ENCODE data around the gene EMD.
A peak's percentile ranks its signal among the peaks of the same experiment; 100 is the strongest.
"Not testable (repeated sequence)": the region's sequence is repeated elsewhere in the genome, so short reads cannot be mapped to it uniquely, and the experiment has no call there.

The EMD gene

DNA sequence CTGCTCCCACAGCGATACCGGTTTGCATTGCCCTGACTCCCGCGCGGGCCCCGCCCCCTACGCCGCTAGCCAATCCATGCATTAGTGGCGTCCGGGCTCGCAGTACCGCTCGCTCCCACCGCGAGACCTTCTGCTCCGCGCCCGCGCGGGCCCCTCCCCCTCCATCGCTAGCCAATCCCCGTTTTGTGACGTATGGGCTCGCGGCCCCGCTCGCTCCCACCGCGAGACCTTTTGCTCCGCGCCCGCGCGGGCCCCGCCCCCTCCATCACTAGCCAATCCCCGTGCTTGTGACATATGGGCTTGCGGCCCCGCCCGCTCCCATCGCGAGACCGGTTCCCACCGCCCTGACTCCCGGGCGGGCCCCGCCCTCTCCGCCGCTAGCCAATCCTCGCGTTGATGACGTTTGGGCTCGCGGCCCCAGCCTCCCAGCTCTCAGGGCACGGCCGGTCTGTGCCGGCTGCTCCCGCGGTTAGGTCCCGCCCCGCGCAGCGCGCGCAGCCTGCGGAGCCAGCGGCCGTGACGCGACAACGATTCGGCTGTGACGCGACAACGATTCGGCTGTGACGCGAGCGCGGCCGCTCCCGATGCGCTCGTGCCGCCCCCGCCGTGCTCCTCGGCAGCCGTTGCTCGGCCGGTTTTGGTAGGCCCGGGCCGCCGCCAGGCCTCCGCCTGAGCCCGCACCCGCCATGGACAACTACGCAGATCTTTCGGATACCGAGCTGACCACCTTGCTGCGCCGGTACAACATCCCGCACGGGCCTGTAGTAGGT, at the start of gene EMD:
EMD (plus strand) TSS at position 497 of the 770 bp plus-strand sequence; CDS start at position 687, 190 bp downstream.
- Histone ChIP-seq H3K4me3 (ENCODE audit: low read length) (peak within 1 kb of the TSS; percentile 65), H3K4me1 (ENCODE audit: control insufficient read depth, insufficient read depth, low read length) (peaks cover 15% of the 10 kb centered on the region), H3K9ac (ENCODE audit: low read length) (peak within 1 kb of the TSS; percentile 80), H3K27ac (ENCODE audit: low read depth, low read length) (peak within 1 kb of the TSS; percentile 97), H3K27me3 (ENCODE audit: control insufficient read depth, insufficient read depth, low read length) (no peaks in the 10 kb centered on the region), H3K36me3 (ENCODE audit: control insufficient read depth, insufficient read depth, low read length) (no peaks in the 10 kb centered on the region)

DNA sequence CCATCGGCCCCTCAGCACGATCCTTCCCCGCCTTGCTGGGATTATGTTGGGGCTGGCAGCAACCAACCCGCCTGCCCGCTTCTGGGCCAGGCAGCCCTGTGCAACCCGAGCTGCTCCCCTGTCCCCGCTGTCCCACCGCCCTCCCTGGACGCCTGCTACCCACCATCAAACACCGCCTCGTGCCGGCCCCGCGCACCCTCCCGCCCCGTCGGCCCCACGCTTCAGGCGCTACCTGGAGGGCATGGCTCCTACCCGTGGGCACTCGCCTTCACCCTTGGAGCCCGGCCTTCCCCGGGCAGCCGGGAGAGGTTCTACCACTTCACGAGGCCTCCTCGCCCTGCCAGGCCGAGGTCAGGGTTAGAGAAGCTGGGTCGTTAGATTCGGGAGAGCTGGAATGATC, 46.5 kb upstream of the EMD start:
- H3K4me3 ChIP-seq (ENCODE audit: low read length) = no peak overlapping the region
- H3K27me3 ChIP-seq (ENCODE audit: control insufficient read depth, insufficient read depth, low read length) = no peaks in the 10 kb centered on the region
- no peak overlapping the region for H3K27ac ChIP-seq (ENCODE audit: low read depth, low read length)
- H3K9ac ChIP-seq (ENCODE audit: low read length) = no peak overlapping the region
- no peaks in the 10 kb centered on the region for H3K36me3 ChIP-seq (ENCODE audit: control insufficient read depth, insufficient read depth, low read length)
- no peaks in the 10 kb centered on the region for H3K4me1 ChIP-seq (ENCODE audit: control insufficient read depth, insufficient read depth, low read length)

DNA sequence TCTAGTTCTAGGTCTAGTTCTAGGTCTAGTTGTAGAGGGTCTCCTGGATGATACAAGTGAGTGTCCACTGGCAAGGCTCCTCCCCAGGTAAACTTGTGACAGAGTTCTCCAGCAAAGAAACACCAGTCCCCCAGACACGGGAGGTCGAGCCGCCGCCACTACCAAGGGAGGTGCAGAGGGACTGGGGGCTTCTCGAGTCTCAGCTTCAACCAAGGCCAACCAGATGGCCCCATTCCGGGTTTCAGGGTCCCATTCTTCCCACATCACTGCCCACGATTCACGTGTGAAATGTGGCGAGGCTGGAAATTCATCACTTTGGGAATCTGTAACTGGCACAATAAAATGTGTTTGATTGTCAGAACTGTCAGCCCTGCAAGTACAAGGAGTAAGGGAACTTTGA, 46.0 kb upstream of the EMD start:
- Histone ChIP-seq H3K36me3 (ENCODE audit: control insufficient read depth, insufficient read depth, low read length) (no peaks in the 10 kb centered on the region), H3K4me1 (ENCODE audit: control insufficient read depth, insufficient read depth, low read length) (no peaks in the 10 kb centered on the region), H3K9ac (ENCODE audit: low read length) (no peak overlapping the region), H3K27me3 (ENCODE audit: control insufficient read depth, insufficient read depth, low read length) (no peaks in the 10 kb centered on the region), H3K4me3 (ENCODE audit: low read length) (no peak overlapping the region), H3K27ac (ENCODE audit: low read depth, low read length) (no peak overlapping the region)

DNA sequence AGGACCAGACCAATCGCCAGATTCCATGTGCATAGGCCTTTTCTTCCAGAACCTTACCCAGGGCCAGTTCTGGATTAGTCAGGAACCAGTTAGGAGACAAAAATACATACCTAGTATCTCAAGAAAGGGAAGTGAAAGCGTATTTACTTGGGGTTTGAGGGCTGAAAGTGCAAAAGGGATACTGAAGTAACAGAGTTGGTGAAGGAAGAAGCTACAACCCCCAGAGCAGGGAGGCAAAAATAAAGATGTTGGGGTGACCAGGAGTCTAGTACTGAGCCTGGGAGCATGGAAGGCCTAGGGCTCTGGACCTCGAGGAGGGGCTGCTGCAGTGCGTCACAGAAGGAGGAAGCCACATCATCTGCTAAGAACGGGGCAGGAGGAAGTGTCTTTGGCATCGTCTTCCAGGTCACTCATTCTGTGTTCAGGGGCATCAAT, 45.2 kb upstream of the EMD start:
- no peak overlapping the region for H3K9ac ChIP-seq (ENCODE audit: low read length)
- H3K36me3 ChIP-seq (ENCODE audit: control insufficient read depth, insufficient read depth, low read length) = no peaks in the 10 kb centered on the region
- H3K4me3 ChIP-seq (ENCODE audit: low read length) = no peak overlapping the region
- H3K27me3 ChIP-seq (ENCODE audit: control insufficient read depth, insufficient read depth, low read length) = no peaks in the 10 kb centered on the region
- H3K27ac ChIP-seq (ENCODE audit: low read depth, low read length) = no peak overlapping the region
- no peaks in the 10 kb centered on the region for H3K4me1 ChIP-seq (ENCODE audit: control insufficient read depth, insufficient read depth, low read length)

DNA sequence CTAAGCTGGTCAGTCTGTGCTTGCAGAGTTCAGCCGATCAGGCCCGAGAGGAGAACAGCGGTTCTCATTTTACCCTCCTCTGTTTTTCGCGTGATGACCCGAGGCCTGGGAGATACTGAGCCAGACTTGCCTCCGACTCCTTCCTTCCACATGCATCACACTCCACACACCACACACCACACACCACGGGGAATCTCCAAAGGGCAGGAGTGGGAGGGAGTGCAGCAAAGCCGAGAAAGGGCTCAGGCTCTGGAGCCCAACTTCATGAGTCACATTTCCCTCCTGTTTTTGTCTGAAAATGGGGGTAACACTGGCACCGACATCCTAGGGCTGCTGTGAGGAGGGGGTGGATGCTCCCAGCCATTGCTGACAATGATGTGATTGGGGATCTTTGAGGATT, 44.6 kb upstream of the EMD start:
- Histone ChIP-seq H3K4me3 (ENCODE audit: low read length) (no peak overlapping the region), H3K27ac (ENCODE audit: low read depth, low read length) (no peak overlapping the region), H3K9ac (ENCODE audit: low read length) (no peak overlapping the region), H3K36me3 (ENCODE audit: control insufficient read depth, insufficient read depth, low read length) (no peaks in the 10 kb centered on the region), H3K27me3 (ENCODE audit: control insufficient read depth, insufficient read depth, low read length) (no peaks in the 10 kb centered on the region), H3K4me1 (ENCODE audit: control insufficient read depth, insufficient read depth, low read length) (no peaks in the 10 kb centered on the region)

DNA sequence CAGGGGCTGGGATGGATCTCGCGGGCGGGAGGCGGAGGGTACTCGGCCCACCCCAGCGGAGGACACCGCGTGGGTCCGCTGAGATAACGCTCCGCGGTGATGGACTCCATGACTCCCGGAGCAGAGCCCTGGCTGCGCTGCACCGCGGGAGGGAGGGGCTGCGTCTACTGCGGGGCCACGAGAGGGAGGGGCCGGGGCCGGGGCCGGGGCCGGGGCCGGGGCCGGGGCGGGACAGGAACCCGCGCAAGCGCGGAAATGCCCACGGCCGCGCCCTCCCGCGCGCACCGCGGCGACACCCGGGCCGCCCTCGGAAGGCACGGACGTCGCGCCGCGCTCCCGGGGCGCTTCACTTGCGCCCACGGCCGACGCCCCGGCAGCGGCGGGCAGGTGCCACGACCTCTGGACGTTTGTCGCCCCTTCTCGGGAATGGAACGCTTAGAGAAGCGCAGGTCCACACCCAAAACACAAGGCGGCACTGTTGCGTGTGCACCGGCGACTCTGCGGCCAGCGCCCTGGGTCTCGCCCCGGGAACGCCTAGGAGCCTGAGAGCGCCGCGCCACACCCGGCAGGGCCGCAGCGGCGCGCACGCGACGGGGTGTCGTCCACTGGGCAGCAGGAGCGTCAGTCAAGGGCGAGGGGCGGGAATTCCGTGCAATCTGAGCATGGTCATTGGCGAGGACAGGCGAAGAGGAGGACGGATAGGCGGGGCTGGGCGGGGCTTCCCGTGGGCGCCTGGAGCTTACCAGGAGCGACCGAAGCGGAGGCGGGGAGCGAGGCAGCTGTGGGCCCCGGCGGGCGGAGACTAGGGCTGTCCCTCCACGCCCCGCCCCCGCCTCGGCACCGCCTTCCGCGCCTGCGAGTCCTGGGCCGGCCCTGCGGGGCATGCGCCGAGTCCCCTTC, 37.4 kb upstream of the EMD start:
- not testable (repeated sequence) for H3K4me1 ChIP-seq (ENCODE audit: control insufficient read depth, insufficient read depth, low read length); H3K27me3 ChIP-seq (ENCODE audit: control insufficient read depth, insufficient read depth, low read length); H3K27ac ChIP-seq (ENCODE audit: low read depth, low read length); H3K36me3 ChIP-seq (ENCODE audit: control insufficient read depth, insufficient read depth, low read length); H3K9ac ChIP-seq (ENCODE audit: low read length); H3K4me3 ChIP-seq (ENCODE audit: low read length)

DNA sequence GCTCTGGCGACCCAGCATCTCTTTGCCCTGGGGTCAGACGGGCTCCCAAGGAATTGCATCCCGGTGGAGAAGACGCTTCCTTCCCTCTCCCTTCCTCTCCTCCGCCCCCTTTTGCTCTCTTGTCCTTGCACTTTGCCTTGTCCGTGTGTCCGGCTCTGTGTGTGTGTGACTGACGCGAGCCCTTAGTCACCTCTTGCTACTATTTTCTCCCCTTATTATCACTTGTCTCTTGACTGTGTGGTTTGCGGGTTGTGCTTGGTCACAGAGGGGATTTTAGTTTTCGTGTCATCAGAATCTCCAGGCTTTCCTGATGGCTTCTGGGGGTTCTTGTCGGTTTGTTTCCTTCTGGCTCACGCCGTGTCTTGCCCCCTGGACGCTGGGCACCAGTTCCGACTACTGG, 36.0 kb upstream of the EMD start:
- not testable (repeated sequence) for H3K4me3 ChIP-seq (ENCODE audit: low read length); H3K36me3 ChIP-seq (ENCODE audit: control insufficient read depth, insufficient read depth, low read length); H3K9ac ChIP-seq (ENCODE audit: low read length)

DNA sequence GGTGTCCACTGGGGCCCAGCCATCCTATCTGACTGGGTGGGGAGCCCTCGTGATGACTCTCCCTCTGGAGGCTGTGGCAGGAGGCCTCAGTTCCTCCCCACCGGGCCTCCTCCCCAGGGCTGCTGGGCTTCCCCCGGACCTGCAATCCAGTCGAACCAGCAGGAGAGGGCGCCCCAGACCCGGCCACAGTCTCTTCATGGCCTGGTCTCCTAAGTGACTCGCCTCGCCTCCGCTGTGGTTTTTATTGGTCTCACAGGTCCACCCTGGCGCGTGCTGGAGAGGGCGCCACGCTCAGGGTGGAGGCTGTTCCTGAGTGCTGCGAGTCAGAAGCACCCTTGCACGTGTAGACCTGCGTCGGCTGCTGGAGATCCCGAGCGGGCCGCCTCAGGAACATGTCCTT, 35.5 kb upstream of the EMD start:
- H3K4me3 ChIP-seq (ENCODE audit: low read length); H3K27ac ChIP-seq (ENCODE audit: low read depth, low read length); H3K9ac ChIP-seq (ENCODE audit: low read length); H3K27me3 ChIP-seq (ENCODE audit: control insufficient read depth, insufficient read depth, low read length); H3K4me1 ChIP-seq (ENCODE audit: control insufficient read depth, insufficient read depth, low read length); H3K36me3 ChIP-seq (ENCODE audit: control insufficient read depth, insufficient read depth, low read length): not testable (repeated sequence)

More for the DNA sequence above, 36.0 kb upstream of the EMD start:
- H3K27ac ChIP-seq (ENCODE audit: low read depth, low read length); H3K4me1 ChIP-seq (ENCODE audit: control insufficient read depth, insufficient read depth, low read length); H3K27me3 ChIP-seq (ENCODE audit: control insufficient read depth, insufficient read depth, low read length): not testable (repeated sequence)

DNA sequence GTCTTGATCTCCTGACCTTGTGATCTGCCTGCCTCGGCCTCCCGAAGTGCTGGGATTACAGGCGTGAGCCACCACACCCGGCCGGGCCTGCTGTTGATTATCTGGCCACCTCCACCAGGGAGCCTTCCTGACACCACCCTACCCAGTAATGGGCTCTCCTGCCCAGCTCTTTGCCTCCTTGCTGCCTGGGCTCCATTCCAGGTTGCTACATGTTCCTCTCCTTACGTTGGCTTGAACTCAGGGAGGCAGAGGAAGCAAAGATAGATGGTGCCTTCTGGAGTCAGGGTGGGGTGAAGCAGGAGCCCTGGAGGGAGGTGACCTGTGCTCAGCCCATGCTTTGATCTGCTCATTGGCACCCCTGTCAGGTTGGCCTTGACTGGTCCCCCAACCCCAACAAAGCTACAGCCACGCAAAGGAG, 31.0 kb upstream of the EMD start:
- Histone ChIP-seq H3K9ac (ENCODE audit: low read length) (no peak overlapping the region), H3K27me3 (ENCODE audit: control insufficient read depth, insufficient read depth, low read length) (no peaks in the 10 kb centered on the region), H3K4me3 (ENCODE audit: low read length) (no peak overlapping the region), H3K36me3 (ENCODE audit: control insufficient read depth, insufficient read depth, low read length) (peaks cover 24% of the 10 kb centered on the region), H3K27ac (ENCODE audit: low read depth, low read length) (peak overlapping the region; percentile 48), H3K4me1 (ENCODE audit: control insufficient read depth, insufficient read depth, low read length) (no peaks in the 10 kb centered on the region)

DNA sequence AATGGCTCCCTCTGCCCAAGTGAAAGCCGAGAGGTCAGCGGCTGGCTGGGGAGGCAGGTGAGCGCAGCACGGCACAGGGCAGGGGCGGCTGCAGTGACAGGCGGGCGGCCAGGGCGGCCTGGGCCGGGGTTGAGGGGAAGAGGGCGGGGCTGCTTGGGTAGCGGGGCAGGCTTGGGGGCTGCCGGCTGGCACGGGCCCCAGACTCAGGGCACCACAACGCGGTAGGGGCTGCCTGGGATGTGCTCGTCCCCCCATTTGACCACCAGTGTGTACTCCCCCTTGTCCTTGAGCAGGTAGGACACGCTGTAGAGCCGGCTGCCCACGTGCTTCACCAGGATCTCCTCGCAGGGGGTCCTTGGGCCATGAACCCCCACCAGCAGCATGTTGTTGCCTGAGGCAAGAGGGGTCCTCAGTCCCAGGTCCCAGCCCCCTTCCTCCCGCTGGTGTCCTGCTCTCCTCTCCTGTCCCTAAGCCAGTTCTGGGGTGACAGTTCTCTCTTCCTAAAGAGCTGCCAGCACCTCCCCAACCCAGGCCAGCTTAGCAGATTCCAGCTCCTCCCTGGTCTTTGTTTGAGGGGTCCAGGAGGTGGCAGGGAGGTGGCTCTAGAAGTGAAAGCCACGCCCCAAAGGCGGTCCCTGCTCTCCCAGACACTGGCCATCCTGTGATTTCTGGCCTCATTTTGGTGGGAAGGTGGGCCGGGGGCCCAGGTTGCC, 30.3 kb upstream of the EMD start:
- peaks cover 31% of the 10 kb centered on the region for H3K36me3 ChIP-seq (ENCODE audit: control insufficient read depth, insufficient read depth, low read length)
- no peak overlapping the region for H3K9ac ChIP-seq (ENCODE audit: low read length)
- no peaks in the 10 kb centered on the region for H3K27me3 ChIP-seq (ENCODE audit: control insufficient read depth, insufficient read depth, low read length)
- peak overlapping the region; percentile 60 for H3K27ac ChIP-seq (ENCODE audit: low read depth, low read length)
- H3K4me3 ChIP-seq (ENCODE audit: low read length) = no peak overlapping the region
- no peaks in the 10 kb centered on the region for H3K4me1 ChIP-seq (ENCODE audit: control insufficient read depth, insufficient read depth, low read length)

DNA sequence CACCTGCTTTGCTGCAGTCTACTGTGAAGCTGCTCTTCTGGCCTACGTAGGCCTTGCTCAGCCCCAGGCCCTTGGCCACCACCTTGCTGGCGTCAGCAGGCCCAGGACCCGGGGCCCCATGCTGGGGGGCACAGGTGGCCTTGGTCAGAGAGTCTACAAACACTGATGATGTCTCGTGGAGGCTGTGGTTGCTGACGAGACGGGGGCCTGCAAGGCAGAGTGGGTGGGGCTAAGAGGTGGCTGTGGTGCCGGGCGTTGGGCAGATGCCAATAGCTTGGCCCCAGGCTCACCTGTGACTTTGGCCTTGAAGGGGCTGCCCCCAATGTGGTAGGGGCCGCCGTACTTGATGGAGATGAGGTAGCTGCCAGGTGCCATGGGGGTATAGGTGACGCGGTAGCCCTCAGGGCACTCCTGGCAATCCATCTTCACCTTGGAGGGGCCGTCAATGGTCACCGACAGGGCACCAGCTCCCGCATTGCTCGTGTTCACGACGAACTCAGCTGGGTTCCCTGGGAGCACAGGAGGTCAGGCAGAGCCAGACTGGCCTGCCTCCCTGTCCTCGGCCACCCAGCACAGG, 29.6 kb upstream of the EMD start:
- Histone ChIP-seq H3K4me1 (ENCODE audit: control insufficient read depth, insufficient read depth, low read length) (no peaks in the 10 kb centered on the region), H3K27ac (ENCODE audit: low read depth, low read length) (peak overlapping the region; percentile 60), H3K27me3 (ENCODE audit: control insufficient read depth, insufficient read depth, low read length) (no peaks in the 10 kb centered on the region), H3K36me3 (ENCODE audit: control insufficient read depth, insufficient read depth, low read length) (peaks cover 35% of the 10 kb centered on the region), H3K4me3 (ENCODE audit: low read length) (no peak overlapping the region), H3K9ac (ENCODE audit: low read length) (no peak overlapping the region)

DNA sequence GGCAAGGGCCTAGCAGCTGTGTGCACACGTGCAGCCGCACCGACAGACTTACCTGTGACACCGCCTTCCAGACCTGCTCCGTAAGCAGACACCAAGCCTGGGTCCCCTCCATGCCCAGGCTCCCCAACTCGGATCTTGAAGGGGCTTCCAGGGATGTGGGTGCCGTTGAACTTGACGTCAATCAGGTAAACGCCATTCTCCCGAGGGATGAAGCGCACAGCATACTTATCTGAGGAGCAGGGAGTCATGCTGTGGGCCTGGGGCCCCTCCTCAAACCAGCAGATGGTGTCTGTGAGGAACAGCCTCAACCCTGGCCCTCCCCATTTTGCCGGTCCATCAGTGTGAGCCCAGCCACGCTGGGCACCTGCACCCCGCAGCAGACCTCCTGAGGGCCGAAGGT, 29.1 kb upstream of the EMD start:
- peak overlapping the region; percentile 60 for H3K27ac ChIP-seq (ENCODE audit: low read depth, low read length)
- peaks cover 40% of the 10 kb centered on the region for H3K36me3 ChIP-seq (ENCODE audit: control insufficient read depth, insufficient read depth, low read length)
- no peak overlapping the region for H3K9ac ChIP-seq (ENCODE audit: low read length)
- H3K4me3 ChIP-seq (ENCODE audit: low read length) = no peak overlapping the region
- H3K4me1 ChIP-seq (ENCODE audit: control insufficient read depth, insufficient read depth, low read length) = no peaks in the 10 kb centered on the region
- no peaks in the 10 kb centered on the region for H3K27me3 ChIP-seq (ENCODE audit: control insufficient read depth, insufficient read depth, low read length)

Measured in rectal smooth muscle tissue (tissue), 1 donor.